Parathyroid adenoma (tissue), 2 donors: Measurements from ENCODE around the gene PGM5.

Experiments used
- H2AFZ ChIP-seq: fragments of 300-600 bp; sonication (generic); one replicate; pipeline ENCODE4 v1.7.0; 2017; ENCODE audit warnings: antibody characterized with exemption, mild to moderate bottlenecking
- H3K27ac ChIP-seq: fragments of 300-600 bp; sonication (generic); one replicate; pipeline ENCODE4 v1.7.0; 2017
- H3K27me3 ChIP-seq: fragments of 300-600 bp; sonication (generic); one replicate; pipeline ENCODE4 v1.7.0; 2017; ENCODE audit warnings: low read length; ENCODE audit not compliant: control insufficient read depth, insufficient read depth
- H3K36me3 ChIP-seq: fragments of 300-600 bp; sonication (generic); one replicate; pipeline ENCODE4 v1.7.0; 2017; ENCODE audit warnings: low read length; ENCODE audit not compliant: control insufficient read depth, insufficient read depth
- H3K4me1 ChIP-seq: fragments of 300-600 bp; sonication (generic); one replicate; pipeline ENCODE4 v1.7.0; 2017; ENCODE audit warnings: control low read depth
- H3K4me2 ChIP-seq: fragments of 300-600 bp; sonication (generic); one replicate; pipeline ENCODE4 v1.7.0; 2017; ENCODE audit warnings: low read length
- H3K4me3 ChIP-seq: fragments of 300-600 bp; sonication (generic); one replicate; pipeline ENCODE4 v1.7.0; 2017; ENCODE audit warnings: low read depth, low read length
- H3K79me2 ChIP-seq: fragments of 300-600 bp; sonication (generic); one replicate; pipeline ENCODE4 v1.7.0; 2017; ENCODE audit warnings: control low read depth
- H3K9ac ChIP-seq: fragments of 300-600 bp; sonication (generic); one replicate; pipeline ENCODE4 v1.7.0; 2017; ENCODE audit warnings: mild to moderate bottlenecking
- H3K9me3 ChIP-seq: fragments of 300-600 bp; sonication (generic); one replicate; pipeline ENCODE4 v1.7.0; 2017; ENCODE audit warnings: low read length; ENCODE audit not compliant: control insufficient read depth
- CTCF ChIP-seq: fragments of 300-600 bp; sonication (generic); IDR thresholded peaks from one replicate; pipeline ENCODE4 v1.7.0; 2017; ENCODE audit warnings: antibody characterized with exemption, mild to moderate bottlenecking
- donor health status: primary hyperparathyroidism.

PGM5 gene

GRCh38 chr9:68522954-68523353 is 166.5 kb downstream of the PGM5 start:
- H2AFZ ChIP-seq: no peak overlapping the region
- H3K36me3 ChIP-seq: no peaks in the 10 kb centered on the region
- no peaks in the 10 kb centered on the region for H3K79me2 ChIP-seq
- no peak for TF ChIP-seq CTCF
- no peaks in the 10 kb centered on the region for H3K9me3 ChIP-seq
- no peak overlapping the region for H3K27ac ChIP-seq
- H3K4me1 ChIP-seq: no peaks in the 10 kb centered on the region
- no peak overlapping the region for H3K9ac ChIP-seq
- no peak overlapping the region for H3K4me3 ChIP-seq
- no peak overlapping the region for H3K4me2 ChIP-seq
- no peaks in the 10 kb centered on the region for H3K27me3 ChIP-seq

GRCh38 chr9:68523367-68523936 is 167.0 kb downstream of the PGM5 start:
- TF ChIP-seq CTCF: no peak
- Histone ChIP-seq H2AFZ (no peak overlapping the region), H3K9me3 (no peaks in the 10 kb centered on the region), H3K36me3 (no peaks in the 10 kb centered on the region), H3K27me3 (no peaks in the 10 kb centered on the region), H3K4me2 (no peak overlapping the region), H3K9ac (no peak overlapping the region), H3K4me1 (no peaks in the 10 kb centered on the region), H3K79me2 (no peaks in the 10 kb centered on the region), H3K27ac (no peak overlapping the region), H3K4me3 (no peak overlapping the region)

- H3K36me3 ChIP-seq: no peaks in the 10 kb centered on the region
- H3K4me3 ChIP-seq: no peak overlapping the region
- H3K79me2 ChIP-seq: no peaks in the 10 kb centered on the region
- no peak overlapping the region for H2AFZ ChIP-seq
- no peak overlapping the region for H3K4me2 ChIP-seq
- H3K4me1 ChIP-seq: no peaks in the 10 kb centered on the region
- H3K27me3 ChIP-seq: no peaks in the 10 kb centered on the region
- no peak overlapping the region for H3K27ac ChIP-seq
- H3K9ac ChIP-seq: no peak overlapping the region
- no peak for TF ChIP-seq CTCF
- no peaks in the 10 kb centered on the region for H3K9me3 ChIP-seq
These were observed 174.2 kb downstream of the PGM5 start for GRCh38 chr9:68530618-68531017.

GRCh38 chr9:68532131-68532530 is 175.7 kb downstream of the PGM5 start:
- Histone ChIP-seq H3K27ac (no peak overlapping the region), H3K4me1 (no peaks in the 10 kb centered on the region), H3K79me2 (no peaks in the 10 kb centered on the region), H3K27me3 (no peaks in the 10 kb centered on the region), H3K4me2 (no peak overlapping the region), H3K9ac (no peak overlapping the region), H3K9me3 (no peaks in the 10 kb centered on the region), H2AFZ (no peak overlapping the region), H3K4me3 (no peak overlapping the region), H3K36me3 (no peaks in the 10 kb centered on the region)
- TF ChIP-seq CTCF: no peak

GRCh38 chr9:68533678-68534077 is 177.3 kb downstream of the PGM5 start:
- no peak overlapping the region for H2AFZ ChIP-seq
- H3K9me3 ChIP-seq: no peaks in the 10 kb centered on the region
- H3K4me2 ChIP-seq: no peak overlapping the region
- no peaks in the 10 kb centered on the region for H3K27me3 ChIP-seq
- no peaks in the 10 kb centered on the region for H3K36me3 ChIP-seq
- no peak overlapping the region for H3K27ac ChIP-seq
- H3K9ac ChIP-seq: no peak overlapping the region
- TF ChIP-seq CTCF: no peak
- H3K4me3 ChIP-seq: no peak overlapping the region
- H3K79me2 ChIP-seq: no peaks in the 10 kb centered on the region
- no peaks in the 10 kb centered on the region for H3K4me1 ChIP-seq
